Retinal pigment epithelial cell (primary cell): ENCODE data around the gene SYT5.
"Not testable (repeated sequence)": the region's sequence is repeated elsewhere in the genome, so short reads cannot be mapped to it uniquely, and the experiment has no call there.

Experiments
- DNase-seq: peaks from one replicate; pipeline ENCODE4 v3.0.0-alpha.2; 2010; ENCODE audit warnings: low read depth
- H3K4me3 ChIP-seq: 2 replicates; pipeline ENCODE4 v1.5.1; 2011; ENCODE audit warnings: mild to moderate bottlenecking, low read length, control low read depth, moderate library complexity
- CTCF ChIP-seq: conservative IDR thresholded peaks from 2 replicates; pipeline ENCODE4 v1.5.1; 2011; ENCODE audit warnings: low read depth, low read length, control low read depth, inconsistent platforms

SYT5 gene

GRCh38 chr19:55158423-55158822, 21.7 kb downstream of the SYT5 start:
- no peak overlapping the region for H3K4me3 ChIP-seq
- no peak for DNase-seq
- TF ChIP-seq CTCF, result no peak

- H3K4me3 ChIP-seq, result peak within 1 kb of the TSS; percentile 33
- DNase-seq, result no peak
These were observed 22.8 kb downstream of the SYT5 start, which contains the start of gene TNNI3 for GRCh38 chr19:55157064-55157908. Gene TNNI3, minus strand, starts transcription at chr19:55157732. Its CDS starts 143 bp downstream, at chr19:55157589.

GRCh38 chr19:55156202-55157063, 23.7 kb downstream of the SYT5 start:
- no peak for TF ChIP-seq CTCF
- DNase-seq, result no peak
- H3K4me3 ChIP-seq, result peak overlapping the region; percentile 33

More at GRCh38 chr19:55157064-55157908, 22.8 kb downstream of the SYT5 start, which contains the start of gene TNNI3:
- no peak for TF ChIP-seq CTCF

- not testable (repeated sequence) for DNase-seq
- H3K4me3 ChIP-seq, result peak overlapping the region; percentile 33
These were observed 24.3 kb downstream of the SYT5 start for GRCh38 chr19:55155784-55156183.

GRCh38 chr19:55153652-55154264, 26.3 kb downstream of the SYT5 start:
- no peak for DNase-seq
- H3K4me3 ChIP-seq, result no peak overlapping the region
- TF ChIP-seq CTCF, result no peak

- DNase-seq, result no peak
- no peak overlapping the region for H3K4me3 ChIP-seq
- TF ChIP-seq CTCF, result no peak
These were observed 28.1 kb downstream of the SYT5 start for GRCh38 chr19:55152017-55152416.
